Stimulated activated effector memory CD8-positive, alpha-beta T cell treated with anti-CD3 and anti-CD28 coated beads, Interleukin-12 subunit alpha, Interleukin-12 subunit beta, amount 100 ng/mL, for 72 hours (primary cell): ENCODE measurements around the gene GNAQ.
"Not testable (repeated sequence)": the region's sequence is repeated elsewhere in the genome, so short reads cannot be mapped to it uniquely, and the experiment has no call there.

Experiments used
- ATAC-seq: fragments of 150-1000 bp; cut with Tn5 transposase; 2 replicates; pipeline ENCODE4 v1.10.0; 2021
- DNase-seq, 2 donors: peaks; one replicate each; pipeline ENCODE4 v3.0.0; 2021 to 2022; ENCODE audit warnings: low spot score in 2 of 2
- H3K27ac Mint-ChIP-seq: one replicate; pipeline ENCODE4 v1.8.0; 2022; ENCODE audit warnings: mild to moderate bottlenecking, mixed read lengths
- H3K36me3 Mint-ChIP-seq: one replicate; pipeline ENCODE4 v1.8.0; 2022; ENCODE audit warnings: mild to moderate bottlenecking, mixed read lengths
- H3K4me1 Mint-ChIP-seq: one replicate; pipeline ENCODE4 v1.8.0; 2022; ENCODE audit warnings: mixed read lengths
- H3K4me3 Mint-ChIP-seq: one replicate; pipeline ENCODE4 v1.8.0; 2022; ENCODE audit warnings: mild to moderate bottlenecking, mixed read lengths
- H3K9me3 Mint-ChIP-seq: one replicate; pipeline ENCODE4 v1.8.0; 2022; ENCODE audit warnings: mixed read lengths

The GNAQ gene

DNA sequence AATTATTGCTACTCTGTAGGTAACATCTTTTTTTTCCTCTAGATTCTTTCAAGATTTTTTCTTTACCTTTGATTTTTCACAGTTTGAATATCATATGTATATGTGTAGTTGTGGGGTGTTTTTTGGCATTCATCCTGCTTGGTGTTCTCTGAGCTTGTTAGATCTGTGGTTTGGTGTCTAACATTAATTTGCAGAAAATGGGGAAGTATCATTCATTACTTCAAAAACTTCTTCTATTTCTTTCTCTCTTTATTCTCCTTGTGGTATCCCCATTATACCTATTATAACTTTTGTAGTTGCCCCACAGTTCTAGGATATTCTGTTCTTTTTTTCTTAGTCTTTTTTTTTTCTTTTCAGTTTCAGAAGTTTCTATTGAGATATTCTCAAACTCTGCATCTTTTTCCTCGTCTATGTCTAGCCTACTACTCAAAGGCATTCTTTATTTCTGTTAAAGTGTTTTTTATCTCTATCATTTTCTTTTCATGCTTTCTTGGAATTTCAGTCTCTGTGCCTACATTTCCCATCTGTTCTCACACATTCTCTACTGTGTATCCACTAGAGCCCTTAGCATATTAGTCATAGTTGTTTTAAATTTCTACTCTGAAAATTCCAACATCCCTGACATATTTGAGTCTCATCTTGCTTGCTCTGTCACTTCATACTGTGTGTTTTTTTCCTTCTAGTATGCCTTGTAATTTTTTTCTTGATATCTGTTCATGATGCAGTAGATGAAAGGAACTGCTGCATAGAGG lies 323.4 kb downstream of the GNAQ start:
- DNase-seq: no peak
- ATAC-seq: no peak
- Mint-ChIP-seq H3K9me3 (peaks cover 11% of the 10 kb centered on the region), H3K4me3 (no peak overlapping the region), H3K27ac (no peak overlapping the region), H3K36me3 (no peaks in the 10 kb centered on the region), H3K4me1 (no peaks in the 10 kb centered on the region)

DNA sequence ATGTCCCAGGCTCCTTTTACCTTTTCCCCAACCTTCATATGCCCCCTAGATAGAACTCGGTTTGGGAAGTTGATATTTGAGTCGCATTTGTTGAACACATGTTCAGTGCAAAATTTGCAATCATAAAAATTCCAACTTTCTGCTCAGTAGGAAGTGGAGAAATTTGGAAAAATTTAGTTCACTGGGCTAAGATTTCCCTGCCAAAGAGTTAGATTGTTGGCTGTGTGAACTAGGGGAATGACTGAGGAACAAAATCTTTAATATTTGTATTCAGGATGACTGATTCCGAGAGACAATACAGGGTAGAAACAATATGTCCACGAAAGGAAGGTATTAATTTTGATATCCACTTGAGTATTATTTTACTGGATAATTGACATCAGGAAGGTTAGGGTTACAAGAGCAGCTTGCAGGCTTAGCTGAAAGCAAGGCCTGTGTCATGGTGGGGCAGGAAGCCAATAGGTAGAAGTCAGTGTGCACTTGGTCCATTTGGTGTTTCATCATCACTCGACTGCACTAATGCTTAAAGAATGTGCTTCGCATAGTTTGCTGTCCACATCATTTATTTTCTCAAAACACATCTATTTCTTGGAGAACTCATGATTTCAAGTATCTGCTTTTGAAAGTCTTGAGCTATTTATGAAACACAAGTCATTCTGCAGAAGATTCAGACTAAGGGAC lies 324.1 kb downstream of the GNAQ start:
- DNase-seq (no peak), ATAC-seq (no peak)
- no peaks in the 10 kb centered on the region for H3K4me1 Mint-ChIP-seq
- no peak overlapping the region for H3K4me3 Mint-ChIP-seq
- H3K36me3 Mint-ChIP-seq: no peaks in the 10 kb centered on the region
- peaks cover 11% of the 10 kb centered on the region for H3K9me3 Mint-ChIP-seq
- H3K27ac Mint-ChIP-seq: no peak overlapping the region

DNA sequence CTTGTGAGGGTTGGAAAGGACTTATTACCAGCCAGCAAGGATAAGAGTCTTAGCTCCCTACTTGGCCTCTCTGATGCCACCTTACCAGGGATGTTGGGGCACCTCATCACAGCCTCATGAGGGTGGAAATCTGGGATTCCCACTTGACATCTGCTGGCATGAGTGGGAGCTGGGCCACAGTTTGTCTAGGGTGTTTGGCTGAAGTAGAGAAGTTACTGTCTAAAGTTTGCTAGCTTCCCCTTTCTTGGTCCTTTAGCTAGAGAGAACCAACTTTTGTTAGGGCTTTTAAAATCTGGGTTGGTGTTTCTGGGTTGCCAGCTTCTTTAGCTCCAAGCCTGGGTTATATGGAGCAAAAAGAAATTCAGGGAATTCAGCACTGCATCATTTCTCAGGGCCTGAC lies 326.0 kb downstream of the GNAQ start:
- H3K4me1 Mint-ChIP-seq: no peaks in the 10 kb centered on the region
- H3K36me3 Mint-ChIP-seq: no peaks in the 10 kb centered on the region
- ATAC-seq (no peak), DNase-seq (no peak)
- H3K4me3 Mint-ChIP-seq: no peak overlapping the region
- no peak overlapping the region for H3K27ac Mint-ChIP-seq
- H3K9me3 Mint-ChIP-seq: peaks cover 8% of the 10 kb centered on the region

DNA sequence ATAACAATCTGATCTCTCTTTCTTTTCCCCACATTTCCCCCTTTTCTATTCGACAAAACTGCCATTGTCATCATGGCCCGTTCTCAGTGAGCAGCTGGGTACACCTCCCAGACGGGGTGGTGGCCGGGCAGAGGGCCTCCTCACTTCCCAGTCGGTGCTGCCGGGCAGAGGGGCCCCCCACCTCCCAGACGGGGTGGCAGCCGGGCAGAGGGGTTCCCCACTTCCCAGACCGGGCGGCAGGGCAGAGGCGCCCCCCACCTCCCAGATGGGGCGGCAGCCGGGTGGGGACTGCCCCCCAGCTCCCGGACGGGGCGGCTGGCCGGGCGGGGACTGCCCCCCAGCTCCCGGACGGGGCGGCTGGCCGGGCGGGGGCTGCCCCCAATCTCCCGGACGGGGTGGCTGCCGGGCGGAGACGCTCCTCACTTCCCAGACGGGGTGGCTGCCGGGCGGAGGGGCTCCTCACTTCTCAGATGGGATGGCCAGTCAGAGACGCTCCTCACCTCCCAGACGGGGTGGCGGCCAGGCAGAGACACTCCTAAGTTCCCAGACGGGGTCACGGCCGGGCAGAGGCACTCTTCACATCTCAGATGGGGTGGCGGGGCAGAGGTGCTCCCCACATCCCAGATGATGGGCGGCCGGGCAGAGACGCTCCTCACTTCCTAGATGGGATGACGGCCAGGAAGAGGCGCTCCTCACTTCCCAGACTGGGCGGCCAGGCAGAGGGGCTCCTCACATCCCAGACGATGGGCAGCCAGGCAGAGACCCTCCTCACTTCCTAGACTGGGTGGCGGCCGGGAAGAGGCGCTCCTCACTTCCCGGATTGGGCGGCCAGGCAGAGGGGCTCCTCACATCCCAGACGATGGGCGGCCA lies 328.9 kb downstream of the GNAQ start:
- H3K27ac Mint-ChIP-seq, ATAC-seq, DNase-seq, H3K4me1 Mint-ChIP-seq, H3K9me3 Mint-ChIP-seq, H3K36me3 Mint-ChIP-seq, H3K4me3 Mint-ChIP-seq: not testable (repeated sequence)

DNA sequence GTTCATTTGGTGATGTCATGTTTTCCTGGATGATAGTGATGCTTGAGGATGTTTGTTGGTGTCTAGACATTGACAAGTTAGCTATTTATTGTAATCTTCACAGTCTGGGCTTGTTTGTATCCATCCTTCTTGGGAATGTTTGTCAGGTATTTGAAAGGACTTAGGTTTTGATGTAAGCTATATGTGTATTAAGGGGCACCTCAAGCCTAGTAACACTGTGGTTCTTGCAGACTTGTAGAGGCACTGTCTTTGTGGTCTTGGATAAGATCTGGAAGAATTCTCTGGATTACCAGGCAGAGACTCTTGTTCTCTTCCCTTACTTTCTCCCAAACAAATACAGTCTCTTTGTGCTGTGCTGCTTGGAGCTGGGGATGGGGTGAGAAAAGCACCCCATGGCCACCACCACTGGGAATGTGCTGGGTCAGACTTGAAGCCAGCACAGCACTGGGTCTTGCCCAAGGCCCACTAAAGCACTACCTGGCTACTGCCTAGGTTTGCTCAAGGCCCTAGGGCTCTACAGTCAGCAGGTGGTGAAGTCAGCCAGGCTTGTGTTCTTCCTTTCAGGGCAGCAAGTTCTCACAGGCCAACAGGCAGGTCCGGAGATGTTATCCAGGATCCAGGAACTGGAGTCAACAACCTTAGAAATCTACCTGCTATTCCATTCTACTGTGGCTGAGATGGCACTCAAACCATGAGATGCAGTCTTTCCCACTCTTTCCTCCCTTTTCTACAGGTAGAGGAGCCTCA lies 334.2 kb downstream of the GNAQ start:
- H3K4me1 Mint-ChIP-seq: no peaks in the 10 kb centered on the region
- ATAC-seq: no peak
- H3K4me3 Mint-ChIP-seq: no peak overlapping the region

DNA sequence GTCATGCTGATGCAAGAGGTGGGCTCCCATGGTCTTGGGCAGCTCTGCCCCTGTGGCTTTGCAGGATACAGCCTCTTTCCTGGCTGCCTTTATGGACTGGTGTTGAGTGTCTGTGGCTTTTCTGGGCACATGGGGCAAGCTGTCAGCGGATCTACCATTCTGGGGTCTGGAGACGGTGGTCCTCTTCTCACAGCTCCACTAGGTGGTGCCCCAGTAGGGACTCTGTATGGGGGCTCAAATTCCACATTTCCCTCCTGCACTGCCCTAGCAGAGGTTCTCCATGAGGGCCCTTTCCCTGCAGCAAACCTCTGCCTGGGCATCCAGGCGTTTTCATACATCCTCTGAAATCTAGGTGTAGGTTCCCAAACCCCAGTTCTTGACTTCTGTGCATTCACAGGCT lies 340.9 kb downstream of the GNAQ start:
- not testable (repeated sequence) for H3K9me3 Mint-ChIP-seq, H3K27ac Mint-ChIP-seq, H3K4me1 Mint-ChIP-seq, H3K36me3 Mint-ChIP-seq, H3K4me3 Mint-ChIP-seq, ATAC-seq, DNase-seq

More for the DNA sequence above, 334.2 kb downstream of the GNAQ start:
- DNase-seq: no peak
- Mint-ChIP-seq H3K36me3 (no peaks in the 10 kb centered on the region), H3K9me3 (peaks cover 5% of the 10 kb centered on the region), H3K27ac (no peak overlapping the region)

DNA sequence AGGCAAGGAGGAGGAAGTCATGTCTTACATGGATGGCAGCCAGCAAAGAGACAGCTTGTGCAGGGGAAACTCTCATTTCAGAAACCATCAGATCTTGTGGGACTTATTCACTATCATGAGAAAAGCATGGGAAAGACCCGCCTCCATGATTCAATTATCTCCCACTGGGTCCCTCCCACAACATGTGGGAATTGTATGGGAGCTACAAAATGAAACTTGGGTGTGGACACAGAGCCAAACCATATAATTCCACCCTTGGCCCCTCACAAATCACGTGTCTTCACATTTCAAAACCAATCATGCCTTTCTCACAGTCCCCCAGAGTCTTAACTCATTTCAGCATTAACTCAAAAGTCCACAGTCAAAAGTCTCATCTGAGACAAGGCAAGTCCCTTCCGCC lies 341.5 kb downstream of the GNAQ start:
- DNase-seq, H3K36me3 Mint-ChIP-seq, ATAC-seq, H3K4me3 Mint-ChIP-seq, H3K27ac Mint-ChIP-seq, H3K9me3 Mint-ChIP-seq, H3K4me1 Mint-ChIP-seq: not testable (repeated sequence)

DNA sequence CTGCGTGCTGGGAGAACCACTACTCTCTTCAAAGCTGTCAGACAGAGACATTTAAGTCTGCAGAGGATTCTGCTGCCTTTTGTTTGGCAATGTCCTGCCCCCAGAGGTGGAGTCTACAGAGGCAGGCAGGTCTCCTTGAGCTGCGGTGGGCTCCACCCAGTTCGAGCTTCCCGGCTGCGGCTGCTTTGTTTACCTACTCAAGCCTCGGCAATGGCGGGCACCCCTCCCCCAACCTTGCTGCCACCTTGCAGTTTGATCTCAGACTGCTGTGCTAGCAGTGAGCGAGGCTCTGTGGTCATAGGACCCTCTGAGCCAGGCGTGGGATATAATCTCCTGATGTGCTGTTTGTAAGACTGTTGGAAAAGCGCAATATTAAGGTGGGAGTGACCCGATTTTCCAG lies 343.9 kb downstream of the GNAQ start:
- H3K36me3 Mint-ChIP-seq, DNase-seq, H3K4me1 Mint-ChIP-seq, H3K4me3 Mint-ChIP-seq, ATAC-seq, H3K27ac Mint-ChIP-seq, H3K9me3 Mint-ChIP-seq: not testable (repeated sequence)

DNA sequence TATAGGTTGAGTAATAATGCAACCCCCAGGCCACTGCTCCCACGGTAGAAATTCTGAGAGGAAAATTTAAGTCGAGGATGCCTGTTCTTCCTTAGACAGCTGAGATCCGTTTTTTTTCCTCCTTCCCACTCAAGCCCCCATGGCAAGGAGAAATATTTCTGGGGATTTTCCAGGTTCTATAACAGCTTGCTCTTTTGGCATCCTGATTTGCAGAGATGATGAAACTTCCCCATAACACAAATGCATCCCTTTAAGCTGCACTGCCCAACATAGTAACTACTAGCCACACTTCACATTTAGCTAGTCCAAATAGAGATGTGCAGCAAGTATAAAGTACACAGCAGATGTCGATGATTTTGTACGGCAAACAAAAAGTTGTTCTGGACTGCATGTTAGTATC lies 351.0 kb downstream of the GNAQ start:
- DNase-seq (no peak), ATAC-seq (no peak)
- Mint-ChIP-seq H3K27ac (no peak overlapping the region), H3K9me3 (no peaks in the 10 kb centered on the region), H3K4me3 (no peak overlapping the region), H3K4me1 (no peaks in the 10 kb centered on the region), H3K36me3 (no peaks in the 10 kb centered on the region)

DNA sequence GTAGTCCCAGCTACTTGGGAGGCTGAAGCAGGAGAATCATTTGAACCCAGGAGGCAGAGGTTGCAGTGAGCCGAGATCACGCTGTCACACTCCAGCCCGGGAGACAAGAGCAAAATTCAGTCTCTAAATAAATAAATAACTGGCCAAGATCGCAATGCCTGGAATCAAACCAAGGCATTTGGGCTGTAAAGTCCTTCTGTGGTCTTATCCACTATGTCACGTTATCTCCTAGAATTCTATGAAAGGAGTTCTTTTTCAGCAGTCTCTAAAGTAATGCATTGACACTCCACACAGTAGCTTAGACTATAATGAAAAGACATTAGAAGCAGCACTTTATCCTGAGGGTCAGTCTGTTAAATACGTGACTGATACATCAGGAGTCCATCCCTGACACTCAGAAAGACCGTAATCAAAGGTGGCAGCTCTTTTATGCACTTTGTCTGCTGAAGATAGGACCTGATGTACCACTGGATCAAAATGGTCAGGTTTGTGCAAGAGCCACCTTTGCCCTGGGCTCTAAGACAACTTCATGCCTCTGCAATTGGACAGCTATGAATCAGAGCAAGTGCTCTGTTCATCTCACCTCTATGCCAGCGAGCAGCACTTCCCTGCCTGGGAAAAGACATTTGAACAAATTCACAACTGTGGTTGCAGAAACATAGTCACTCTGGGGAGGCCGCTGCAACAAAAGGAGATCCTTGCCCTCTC lies 351.8 kb downstream of the GNAQ start:
- Mint-ChIP-seq H3K4me1 (no peaks in the 10 kb centered on the region), H3K36me3 (no peaks in the 10 kb centered on the region), H3K4me3 (no peak overlapping the region), H3K9me3 (no peaks in the 10 kb centered on the region), H3K27ac (no peak overlapping the region)
- ATAC-seq: no peak
- DNase-seq: no peak

DNA sequence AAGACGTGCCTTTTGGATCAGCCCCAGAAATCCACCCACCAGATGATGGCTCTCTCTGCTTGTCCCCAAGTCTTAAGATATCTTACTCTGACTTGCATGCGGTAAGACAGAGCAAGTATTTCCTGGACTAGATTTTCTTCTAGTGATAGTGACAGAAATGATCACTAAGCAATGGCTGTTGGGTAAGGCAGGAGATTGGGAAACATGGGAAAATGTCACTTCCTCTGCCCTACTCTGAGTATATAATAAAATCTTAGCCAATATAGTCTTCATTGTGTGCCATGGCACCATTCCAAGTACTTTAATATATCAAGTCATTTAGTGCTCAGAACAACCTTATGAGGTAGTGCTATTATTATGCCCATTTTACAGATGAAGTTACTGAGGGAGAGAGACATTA lies 352.5 kb downstream of the GNAQ start:
- Mint-ChIP-seq H3K4me3 (no peak overlapping the region), H3K9me3 (no peaks in the 10 kb centered on the region), H3K36me3 (no peaks in the 10 kb centered on the region), H3K27ac (no peak overlapping the region), H3K4me1 (no peaks in the 10 kb centered on the region)
- no peak for ATAC-seq
- DNase-seq: no peak

DNA sequence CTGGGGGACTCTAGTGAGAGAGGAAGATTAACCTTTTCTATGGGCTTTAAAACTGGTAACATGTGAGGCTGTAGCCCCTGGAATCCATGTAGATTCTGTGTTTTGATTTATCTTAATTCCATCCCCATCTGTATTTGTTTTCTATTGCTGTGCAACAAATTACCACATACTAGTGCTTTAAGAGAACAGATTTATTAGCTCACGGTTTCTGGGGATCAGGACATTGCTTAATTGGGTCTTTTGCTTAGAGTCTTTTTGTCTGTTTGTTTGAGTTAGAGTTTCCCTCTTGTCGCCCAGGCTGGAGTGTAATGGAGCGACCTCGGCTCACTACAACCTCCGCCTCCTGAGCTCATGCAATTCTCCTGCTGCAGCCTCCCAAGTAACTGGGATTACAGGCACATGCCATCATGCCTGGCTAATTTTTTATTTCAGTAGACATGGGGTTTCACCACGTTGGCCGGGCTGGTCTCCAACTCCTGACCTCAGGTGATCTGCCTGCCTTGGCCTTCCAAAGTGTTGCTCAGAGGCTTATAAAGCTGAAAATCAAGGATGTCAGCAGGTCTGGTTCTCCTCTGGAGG lies 353.6 kb downstream of the GNAQ start:
- H3K36me3 Mint-ChIP-seq: no peaks in the 10 kb centered on the region
- H3K4me1 Mint-ChIP-seq: no peaks in the 10 kb centered on the region
- no peaks in the 10 kb centered on the region for H3K9me3 Mint-ChIP-seq
- H3K27ac Mint-ChIP-seq: no peak overlapping the region
- no peak overlapping the region for H3K4me3 Mint-ChIP-seq
- DNase-seq (no peak), ATAC-seq (no peak)

DNA sequence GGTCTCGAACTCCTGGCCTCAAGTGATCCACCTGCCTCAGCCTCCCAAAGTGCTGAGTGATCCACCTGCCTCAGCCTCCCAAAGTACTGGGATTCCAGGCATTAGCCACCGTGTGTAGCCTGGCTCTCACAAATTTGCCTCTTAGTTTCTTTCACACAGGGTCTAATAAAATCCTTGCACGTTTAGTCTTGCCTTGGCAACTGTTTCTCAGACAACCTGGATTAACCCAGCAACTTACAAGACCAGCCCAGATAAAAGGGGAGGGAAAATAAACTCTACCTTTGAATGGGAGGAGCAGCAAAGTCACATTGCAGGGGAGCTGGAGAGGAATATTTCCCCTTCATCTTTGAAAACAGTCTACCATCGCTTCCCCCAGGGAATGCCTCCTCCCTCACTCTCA lies 354.2 kb downstream of the GNAQ start:
- Mint-ChIP-seq H3K36me3 (no peaks in the 10 kb centered on the region), H3K9me3 (no peaks in the 10 kb centered on the region), H3K27ac (no peak overlapping the region), H3K4me1 (no peaks in the 10 kb centered on the region), H3K4me3 (no peak overlapping the region)
- no peak for ATAC-seq
- no peak for DNase-seq

DNA sequence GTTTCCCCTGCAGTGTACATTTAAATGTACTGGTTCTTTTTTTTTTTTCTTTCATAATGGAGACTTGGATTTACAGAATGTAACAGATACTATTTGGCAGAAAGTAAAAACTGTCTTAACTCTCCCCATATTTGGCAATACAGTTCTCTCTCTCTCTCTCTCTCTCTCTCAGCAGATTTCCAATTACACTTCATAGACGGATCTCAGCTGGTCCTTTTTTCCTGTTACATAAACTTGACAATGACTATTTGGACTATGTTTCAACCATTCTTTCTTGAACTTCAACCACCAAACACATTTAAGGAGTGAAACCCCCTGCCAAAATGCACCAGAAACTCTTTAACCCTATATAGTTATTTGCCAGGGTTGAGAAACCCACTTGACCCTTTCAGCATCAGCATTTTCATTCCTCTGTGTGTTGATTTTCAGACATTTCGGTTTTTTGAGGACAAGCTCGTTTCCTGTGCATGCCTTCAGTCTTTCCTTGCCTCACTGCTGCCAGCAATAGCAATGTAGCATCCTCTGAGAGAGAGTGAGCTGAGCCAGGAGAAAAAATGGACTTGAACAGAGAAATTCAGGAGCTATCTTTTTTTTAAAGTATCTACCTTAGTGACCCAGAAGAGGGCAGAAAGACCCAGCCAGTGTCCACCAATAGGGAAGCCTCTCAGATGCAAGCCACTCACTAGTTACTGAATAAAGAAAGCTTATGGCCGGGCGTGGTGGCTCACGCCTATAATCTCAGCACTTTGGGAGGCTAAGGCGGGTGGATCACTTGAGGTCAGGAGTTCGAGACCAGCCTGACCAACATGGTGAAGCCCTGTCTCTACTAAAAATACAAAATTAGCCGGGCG lies 357.4 kb downstream of the GNAQ start:
- Mint-ChIP-seq H3K36me3 (no peaks in the 10 kb centered on the region), H3K4me1 (no peaks in the 10 kb centered on the region), H3K27ac (no peak overlapping the region), H3K9me3 (no peaks in the 10 kb centered on the region), H3K4me3 (no peak overlapping the region)
- ATAC-seq: no peak
- no peak for DNase-seq
